K562 (cell line): Measurements from ENCODE around the gene TBC1D1. TPM values are rescaled to one million over a fixed set of nuclear protein-coding genes. Genes with fewer than 3 reads are reported as not detected.

Experiments used
- CXXC5 ChIP-seq: fragments of 250-450 bp; sonication (Bioruptor Pico); IDR thresholded peaks from 2 replicates; pipeline ENCODE4 v1.8.0; 2022; ENCODE audit warnings: inconsistent platforms, mild to moderate bottlenecking, moderate library complexity
- E2F6 ChIP-seq, 2 experiments: IDR thresholded peaks; 2 replicates each; pipeline ENCODE4 v1.6.1; 2011; ENCODE audit warnings: borderline replicate concordance in 1 of 2, control low read depth in 1 of 2, low read depth in 1 of 2, low read length in 1 of 2, mild to moderate bottlenecking in 1 of 2, mixed read lengths in 1 of 2, moderate library complexity in 1 of 2; ENCODE audit not compliant: insufficient read depth in 1 of 2, insufficient read length in 1 of 2, poor library complexity in 1 of 2, severe bottlenecking in 1 of 2; ENCODE audit errors: extremely low read depth in 1 of 2
- FOXJ3 ChIP-seq: sonication (generic); formaldehyde crosslinking; IDR thresholded peaks from 2 replicates; pipeline ENCODE4 v1.4.0; 2020; ENCODE audit warnings: mild to moderate bottlenecking, missing genetic modification reagents
- HDAC2 ChIP-seq: fragments of 450-650 bp; IDR thresholded peaks from 2 replicates; pipeline ENCODE4 v1.6.1; 2016; ENCODE audit warnings: mild to moderate bottlenecking
- MAZ ChIP-seq, 2 experiments: fragments of 450-650 bp in 1 of 2; sonication (generic) in 1 of 2; formaldehyde crosslinking; IDR thresholded peaks in 1 of 2; conservative IDR thresholded peaks in 1 of 2; 2 replicates each; pipeline versions ENCODE4 v1.4.0 to v1.5.0; 2020; ENCODE audit warnings: mild to moderate bottlenecking in 1 of 2, missing genetic modification reagents in 1 of 2
- NRF1 ChIP-seq, 2 experiments: fragments of 450-650 bp; IDR thresholded peaks in 1 of 2; conservative IDR thresholded peaks in 1 of 2; 2 replicates each; pipeline ENCODE4 v1.6.1; 2014; ENCODE audit warnings: mild to moderate bottlenecking in 2 of 2
- POLR2AphosphoS5 ChIP-seq: IDR thresholded peaks from 2 replicates; pipeline ENCODE4 v1.6.1; 2011; ENCODE audit warnings: mild to moderate bottlenecking, low read depth, low read length, moderate library complexity; ENCODE audit not compliant: control insufficient read depth, insufficient read depth
- SAFB ChIP-seq: fragments of 200-400 bp; formaldehyde crosslinking; IDR thresholded peaks from 2 replicates; pipeline ENCODE4 v1.6.1; 2017; ENCODE audit warnings: low read depth, low read length, borderline replicate concordance
- TAF7 ChIP-seq: fragments of 450-650 bp; IDR thresholded peaks from 2 replicates; pipeline ENCODE4 v1.6.1; 2016; ENCODE audit warnings: missing genetic modification characterization, missing compliant biosample characterization
- THRAP3 ChIP-seq: fragments of 450-650 bp; IDR thresholded peaks from 2 replicates; pipeline ENCODE4 v1.6.1; 2016; ENCODE audit warnings: mild to moderate bottlenecking, inconsistent platforms, borderline replicate concordance
- VEZF1 ChIP-seq: fragments of 200-800 bp; sonication (Bioruptor generic); IDR thresholded peaks from 2 replicates; pipeline ENCODE4 v1.6.1; 2017; ENCODE audit warnings: missing genetic modification characterization, missing compliant biosample characterization
- ZBTB7A ChIP-seq: IDR thresholded peaks from 2 replicates; pipeline ENCODE4 v1.6.1; 2011; ENCODE audit warnings: low read depth, mild to moderate bottlenecking, low read length, moderate library complexity, borderline replicate concordance; ENCODE audit not compliant: control insufficient read depth
- ZNF143 ChIP-seq: sonication (generic); formaldehyde crosslinking; IDR thresholded peaks from 2 replicates; pipeline ENCODE4 v1.9.0; 2022; ENCODE audit warnings: mild to moderate bottlenecking, missing genetic modification reagents
- ZNF347 ChIP-seq: fragments of 450-650 bp; formaldehyde crosslinking; IDR thresholded peaks from 2 replicates; pipeline ENCODE4 v1.4.0; 2020; ENCODE audit warnings: low read depth, mild to moderate bottlenecking, moderate library complexity
- ZNF518B ChIP-seq: fragments of 250-450 bp; sonication (Bioruptor Pico); IDR thresholded peaks from 2 replicates; pipeline ENCODE4 v1.5.0; 2021; ENCODE audit warnings: mild to moderate bottlenecking, moderate library complexity
- ZNF57 ChIP-seq: fragments of 450-650 bp; formaldehyde crosslinking; IDR thresholded peaks from 2 replicates; pipeline ENCODE4 v1.4.0; 2020; ENCODE audit warnings: mild to moderate bottlenecking, moderate library complexity
- ZNF695 ChIP-seq: fragments of 450-650 bp; formaldehyde crosslinking; IDR thresholded peaks from 2 replicates; pipeline ENCODE4 v1.4.0; 2020; ENCODE audit warnings: mild to moderate bottlenecking, moderate library complexity
- polyA plus RNA-seq, 8 experiments: library from polyadenylated mRNA; depleted of rRNA in 4 of 8; stranded (reverse) in 5 of 8; unstranded in 3 of 8; fragments of >200 nt; fragmentation: Nextera tagmentation in 2 of 8; fragmentation: Illumina TruSeq in 1 of 8; extraction: Ambion mirVana in 2 of 8; extraction: Trizol in 1 of 8; gene quantifications; 2 replicates each; pipeline versions ENCODE4 v1.2.1 to v1.2.3, GENCODE V29; 2011 to 2014; ENCODE audit warnings: inconsistent platforms in 1 of 8, missing spikeins in 1 of 8
- total RNA-seq, 7 experiments: library from RNA; depleted of rRNA in 6 of 7; stranded (reverse); fragments of >200 nt in 6 of 7; fragmentation: Illumina TruSeq in 2 of 7; extraction: Trizol in 2 of 7; gene quantifications; 2 replicates each; pipeline versions ENCODE4 v1.2.1 to v1.2.3, GENCODE V29; 2011 to 2021; ENCODE audit warnings: low replicate concordance in 1 of 7

TBC1D1 gene
- total and polyA plus RNA-seq, 9 of the 15 experiments (the other 6 are each of a cell fraction or from before 2014, with no cell fraction given) = 0.59 to 14.2 (median 8.8) TPM

- no peak for TF ChIP-seq ZNF347 (CRISPR knock-in tag)
- TF ChIP-seq ZNF518B (CRISPR knock-in tag) = no peak
- TF ChIP-seq TAF7 (tag) = no peak
- TF ChIP-seq MAZ (CRISPR knock-in tag; conservative IDR thresholded peaks at IDR 0.05 in 1 of 2, IDR thresholded peaks at IDR 0.05 in 1 of 2) = peak in 1 of 2 experiments; percentile 77; a peak in 3 of 4 replicates
- TF ChIP-seq NRF1 (conservative IDR thresholded peaks at IDR 0.05 in 1 of 2, IDR thresholded peaks at IDR 0.05 in 1 of 2) = peak; percentile 34 to 48; a peak in 3 of 4 replicates
- peak; percentile 82; the same call in 1 of the 2 replicates for TF ChIP-seq ZBTB7A
- TF ChIP-seq ZNF695 = no peak
- TF ChIP-seq ZNF57 (CRISPR knock-in tag) = no peak
- TF ChIP-seq SAFB = 0 out of 2 replicates have a peak, but pooled peaks have one; percentile 24
- peak in 1 of 2 experiments; percentile 56 for TF ChIP-seq E2F6 (IDR thresholded peaks at IDR 0.05; ENCODE audit: borderline replicate concordance in 1 of 2, extremely low read depth in 1 of 2, insufficient read depth in 1 of 2, insufficient read length in 1 of 2, low read depth in 1 of 2, low read length in 1 of 2, poor library complexity in 1 of 2, severe bottlenecking in 1 of 2)
- TF ChIP-seq FOXJ3 (CRISPR knock-in tag) = no peak
- no peak for TF ChIP-seq THRAP3
- no peak for TF ChIP-seq POLR2AphosphoS5
- TF ChIP-seq VEZF1 (CRISPR knock-in tag) = peak; percentile 90
- no peak for TF ChIP-seq ZNF143 (CRISPR knock-in tag)
- no peak for TF ChIP-seq HDAC2
- TF ChIP-seq CXXC5 (CRISPR knock-in tag) = no peak
Observed at GRCh38 chr4:37976991-37977470, 86.1 kb downstream of the TBC1D1 start (continued).
